Activated naive CD4-positive, alpha-beta T cell treated with anti-CD3 and anti-CD28 coated beads, Interleukin-2, amount 50 U/mL, for 24 hours (primary cell): ENCODE data around the gene HOXA6.

Experiments
- H3K27ac Mint-ChIP-seq: one replicate; pipeline ENCODE4 v1.8.0; 2021; ENCODE audit warnings: mild to moderate bottlenecking, mixed read lengths
- H3K27me3 Mint-ChIP-seq: one replicate; pipeline ENCODE4 v1.8.0; 2021; ENCODE audit warnings: mixed read lengths
- H3K36me3 Mint-ChIP-seq: one replicate; pipeline ENCODE4 v1.8.0; 2021; ENCODE audit warnings: mixed read lengths
- H3K4me1 Mint-ChIP-seq: one replicate; pipeline ENCODE4 v1.8.0; 2021; ENCODE audit warnings: mixed read lengths
- H3K4me3 Mint-ChIP-seq: one replicate; pipeline ENCODE4 v1.8.0; 2021; ENCODE audit warnings: mild to moderate bottlenecking, mixed read lengths
- H3K9me3 Mint-ChIP-seq: one replicate; pipeline ENCODE4 v1.8.0; 2021; ENCODE audit warnings: mixed read lengths

HOXA6 gene

GRCh38 chr7:27101171-27101956 is 46.2 kb downstream of the HOXA6 start:
- Mint-ChIP-seq H3K9me3 (no peaks in the 10 kb centered on the region), H3K27me3 (peaks cover 66% of the 10 kb centered on the region), H3K27ac (no peak overlapping the region), H3K4me3 (peak overlapping the region; percentile 30), H3K36me3 (peaks cover 16% of the 10 kb centered on the region), H3K4me1 (peaks cover 37% of the 10 kb centered on the region)

- H3K4me3 Mint-ChIP-seq: no peak overlapping the region
- H3K4me1 Mint-ChIP-seq: peaks cover 37% of the 10 kb centered on the region
- peaks cover 64% of the 10 kb centered on the region for H3K27me3 Mint-ChIP-seq
- peaks cover 16% of the 10 kb centered on the region for H3K36me3 Mint-ChIP-seq
- no peaks in the 10 kb centered on the region for H3K9me3 Mint-ChIP-seq
- H3K27ac Mint-ChIP-seq: no peak overlapping the region
Measured at GRCh38 chr7:27100694-27101170, 46.8 kb downstream of the HOXA6 start.

- H3K4me1 Mint-ChIP-seq: peaks cover 37% of the 10 kb centered on the region
- H3K27ac Mint-ChIP-seq: no peak overlapping the region
- no peak overlapping the region for H3K4me3 Mint-ChIP-seq
- peaks cover 16% of the 10 kb centered on the region for H3K36me3 Mint-ChIP-seq
- no peaks in the 10 kb centered on the region for H3K9me3 Mint-ChIP-seq
- peaks cover 62% of the 10 kb centered on the region for H3K27me3 Mint-ChIP-seq
Measured at GRCh38 chr7:27099453-27100370, 47.9 kb downstream of the HOXA6 start.

GRCh38 chr7:27098578-27099451 is 48.8 kb downstream of the HOXA6 start:
- Mint-ChIP-seq H3K36me3 (peaks cover 16% of the 10 kb centered on the region), H3K4me3 (peak overlapping the region; percentile 7), H3K9me3 (no peaks in the 10 kb centered on the region), H3K4me1 (peaks cover 36% of the 10 kb centered on the region), H3K27ac (no peak overlapping the region), H3K27me3 (peaks cover 64% of the 10 kb centered on the region)

- Mint-ChIP-seq H3K27ac (no peak overlapping the region), H3K27me3 (peaks cover 62% of the 10 kb centered on the region), H3K36me3 (peaks cover 16% of the 10 kb centered on the region), H3K9me3 (no peaks in the 10 kb centered on the region), H3K4me3 (peak overlapping the region; percentile 82), H3K4me1 (peaks cover 30% of the 10 kb centered on the region)
Measured at GRCh38 chr7:27097686-27098577, 49.6 kb downstream of the HOXA6 start.

- Mint-ChIP-seq H3K36me3 (peaks cover 13% of the 10 kb centered on the region), H3K27ac (no peak overlapping the region), H3K9me3 (peaks cover 4% of the 10 kb centered on the region), H3K4me3 (peak overlapping the region; percentile 82), H3K4me1 (peaks cover 26% of the 10 kb centered on the region), H3K27me3 (peaks cover 63% of the 10 kb centered on the region)
Measured at GRCh38 chr7:27096768-27097514, 50.6 kb downstream of the HOXA6 start.

GRCh38 chr7:27095897-27096767 is 51.4 kb downstream of the HOXA6 start, which contains the start of gene HOXA1:
TSS of gene HOXA1 (minus strand) at chr7:27096000. CDS start at chr7:27095912, 88 bp downstream.
- no peak within 1 kb of the TSS for H3K27ac Mint-ChIP-seq
- peaks cover 10% of the 10 kb centered on the region for H3K36me3 Mint-ChIP-seq
- H3K4me3 Mint-ChIP-seq: peak within 1 kb of the TSS; percentile 82
- H3K4me1 Mint-ChIP-seq: peaks cover 24% of the 10 kb centered on the region
- peaks cover 4% of the 10 kb centered on the region for H3K9me3 Mint-ChIP-seq
- peaks cover 62% of the 10 kb centered on the region for H3K27me3 Mint-ChIP-seq
